Esophagus muscularis mucosa (tissue), 4 donors: ENCODE results near the gene SLC24A3.

ENCODE experiments used
- EP300 ChIP-seq: sonication (generic); formaldehyde crosslinking; IDR thresholded peaks from one replicate; pipeline ENCODE4 v1.6.1; 2017; ENCODE audit warnings: antibody characterized with exemption
- POLR2A ChIP-seq: fragments of 450-650 bp; IDR thresholded peaks from one replicate; pipeline ENCODE4 v1.6.1; 2017; ENCODE audit warnings: antibody characterized with exemption, moderate library complexity, mild to moderate bottlenecking, low read depth
- TF ChIP-seq, protein P1 (sequence below), 3 experiments: fragments of 200-600 bp in 2 of 3; fragments of 450-650 bp in 1 of 3; sonication (generic) in 2 of 3; IDR thresholded peaks; one replicate each; pipeline ENCODE4 v1.5.1; 2017 to 2019; ENCODE audit warnings: antibody characterized with exemption in 3 of 3, mild to moderate bottlenecking in 2 of 3, moderate library complexity in 1 of 3

DNA sequence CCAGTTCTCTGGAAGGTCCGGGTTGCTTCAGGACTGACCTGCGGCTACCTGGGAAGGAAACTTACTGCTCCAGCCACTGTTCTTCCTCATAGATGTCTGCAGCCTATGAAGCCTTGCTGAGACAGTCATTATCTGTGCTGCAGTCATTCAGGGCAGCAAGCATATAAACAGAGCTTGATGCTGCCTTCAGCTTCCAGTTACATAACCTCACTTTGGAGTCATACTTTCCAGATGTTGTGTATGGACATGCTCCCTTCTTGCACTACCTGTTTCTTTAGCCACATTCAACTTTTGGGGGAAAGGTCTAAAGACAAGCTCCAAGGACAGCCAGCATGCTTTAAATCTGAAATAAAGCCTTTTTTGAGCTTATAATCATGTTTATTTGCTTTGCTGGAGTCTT is 98.1 kb downstream of the SLC24A3 start:
- TF ChIP-seq, protein P1, sequence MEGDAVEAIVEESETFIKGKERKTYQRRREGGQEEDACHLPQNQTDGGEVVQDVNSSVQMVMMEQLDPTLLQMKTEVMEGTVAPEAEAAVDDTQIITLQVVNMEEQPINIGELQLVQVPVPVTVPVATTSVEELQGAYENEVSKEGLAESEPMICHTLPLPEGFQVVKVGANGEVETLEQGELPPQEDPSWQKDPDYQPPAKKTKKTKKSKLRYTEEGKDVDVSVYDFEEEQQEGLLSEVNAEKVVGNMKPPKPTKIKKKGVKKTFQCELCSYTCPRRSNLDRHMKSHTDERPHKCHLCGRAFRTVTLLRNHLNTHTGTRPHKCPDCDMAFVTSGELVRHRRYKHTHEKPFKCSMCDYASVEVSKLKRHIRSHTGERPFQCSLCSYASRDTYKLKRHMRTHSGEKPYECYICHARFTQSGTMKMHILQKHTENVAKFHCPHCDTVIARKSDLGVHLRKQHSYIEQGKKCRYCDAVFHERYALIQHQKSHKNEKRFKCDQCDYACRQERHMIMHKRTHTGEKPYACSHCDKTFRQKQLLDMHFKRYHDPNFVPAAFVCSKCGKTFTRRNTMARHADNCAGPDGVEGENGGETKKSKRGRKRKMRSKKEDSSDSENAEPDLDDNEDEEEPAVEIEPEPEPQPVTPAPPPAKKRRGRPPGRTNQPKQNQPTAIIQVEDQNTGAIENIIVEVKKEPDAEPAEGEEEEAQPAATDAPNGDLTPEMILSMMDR (IDR thresholded peaks at IDR 0.05), result no peak
- TF ChIP-seq EP300, result no peak
- TF ChIP-seq POLR2A, result no peak
